ENCODE data around the gene RGPD3.

- no peak; the same call in 1 of the 2 replicates for TF ChIP-seq CTCF (conservative IDR thresholded peaks at IDR 0.05)
- no peak for TF ChIP-seq ZFX (IDR thresholded peaks at IDR 0.05)
Observed at GRCh38 chr2:106342831-106343251, 125.4 kb downstream of the RGPD3 start.
